ENCODE data around the gene LKAAEAR1.

- no peak for TF ChIP-seq CREB1 (IDR thresholded peaks at IDR 0.05; ENCODE audit: low read depth)
- TF ChIP-seq MAX (IDR thresholded peaks at IDR 0.05) = no peak
These were observed 3.2 kb downstream of the LKAAEAR1 start for GRCh38 chr20:64080813-64081623.
